ENCODE results near the gene PAEP. TPM values are rescaled to one million over a fixed set of nuclear protein-coding genes. Genes with fewer than 3 reads are reported as not detected.

The PAEP gene
- total RNA-seq, 1 donor from 2014 or later: not detected

DNA sequence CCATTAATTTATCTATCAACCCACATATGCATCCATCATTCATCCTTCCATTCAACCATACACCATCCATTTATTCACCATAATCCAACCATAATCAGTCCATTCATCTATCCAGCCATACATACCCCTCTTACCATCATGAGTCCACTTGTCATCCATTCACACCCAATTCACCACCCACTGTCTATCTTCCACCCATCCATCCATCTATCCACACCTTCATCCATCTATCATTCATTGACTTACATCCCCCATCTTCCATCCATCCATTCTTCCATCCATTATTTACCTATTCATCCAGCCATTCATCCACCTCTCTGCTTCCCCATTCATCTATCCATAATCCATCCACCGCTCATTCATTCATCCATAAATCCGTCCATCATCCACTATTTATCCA, 17.8 kb downstream of the PAEP start:
- no peak for DNase-seq (ENCODE audit: low read depth)

DNA sequence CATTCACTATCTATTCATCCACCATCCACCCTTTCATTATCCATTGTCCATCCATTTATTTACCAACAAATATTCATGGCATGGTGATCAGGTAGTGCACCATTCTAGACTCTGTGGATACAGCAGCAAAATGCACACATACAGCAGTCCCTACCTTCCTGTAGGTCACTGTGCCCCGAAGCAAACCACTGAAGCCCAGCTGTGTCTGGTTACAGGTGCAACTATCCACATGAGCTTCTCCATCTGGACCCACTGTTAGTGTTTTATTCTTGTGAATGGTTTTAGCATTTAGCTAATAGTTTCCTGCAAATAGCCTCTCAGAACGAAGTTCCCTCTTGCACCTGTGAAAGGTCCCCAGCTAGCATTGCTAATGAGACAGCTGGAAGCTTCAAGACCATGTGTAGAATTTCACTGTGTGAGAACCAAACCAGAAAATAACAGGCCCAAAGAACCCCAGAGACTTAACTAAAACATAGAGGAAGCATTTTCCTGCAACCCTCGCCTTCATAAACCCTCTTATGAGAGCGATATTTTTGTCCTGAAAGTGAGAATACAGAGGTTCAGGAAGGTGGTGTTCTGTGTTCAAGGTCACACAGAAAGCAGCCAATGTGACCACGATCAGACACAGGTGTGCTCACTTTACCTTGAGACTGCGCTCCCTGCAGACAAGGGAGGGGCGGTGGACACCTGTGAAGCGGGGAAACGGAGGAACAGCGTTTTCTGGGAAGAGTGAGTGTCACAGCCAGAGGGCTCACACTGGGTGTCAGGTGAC, 18.5 kb downstream of the PAEP start:
- DNase-seq (ENCODE audit: low read depth): no peak

DNA sequence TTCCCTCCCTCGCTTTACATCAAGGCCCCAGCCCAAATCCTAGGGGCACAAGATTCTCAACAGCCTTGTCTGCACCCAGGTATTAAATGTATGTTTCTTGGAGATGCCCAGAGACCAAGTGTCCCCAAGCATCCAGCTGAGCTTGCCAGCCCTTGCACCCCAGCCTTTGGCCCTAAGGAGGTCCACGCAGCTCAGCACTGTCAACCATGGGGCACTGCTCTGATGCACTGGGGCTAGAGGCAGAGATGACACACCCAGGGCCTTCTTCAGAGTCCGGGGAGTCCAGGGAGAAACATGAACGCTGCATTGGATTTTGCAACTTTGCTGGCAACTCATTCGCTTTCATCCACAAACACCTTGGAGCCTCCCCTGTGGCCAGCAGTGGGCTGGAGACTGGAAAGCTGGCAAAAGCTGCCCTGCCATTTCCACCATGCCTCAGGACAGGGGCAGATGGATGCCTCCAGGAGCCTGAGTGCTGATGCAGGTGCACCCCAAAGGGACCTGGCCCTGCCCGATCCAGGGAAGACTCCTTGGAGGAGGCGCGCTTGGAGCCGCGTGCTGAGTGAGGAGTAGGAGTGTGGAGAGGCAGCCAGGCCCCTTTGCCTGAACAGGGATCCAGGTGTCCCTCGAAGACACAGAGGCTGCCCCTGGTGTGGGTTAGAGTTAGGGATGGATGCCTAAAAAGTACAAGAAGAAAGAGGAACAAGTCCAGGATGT, 19.3 kb downstream of the PAEP start:
- DNase-seq (ENCODE audit: low read depth): no peak

DNA sequence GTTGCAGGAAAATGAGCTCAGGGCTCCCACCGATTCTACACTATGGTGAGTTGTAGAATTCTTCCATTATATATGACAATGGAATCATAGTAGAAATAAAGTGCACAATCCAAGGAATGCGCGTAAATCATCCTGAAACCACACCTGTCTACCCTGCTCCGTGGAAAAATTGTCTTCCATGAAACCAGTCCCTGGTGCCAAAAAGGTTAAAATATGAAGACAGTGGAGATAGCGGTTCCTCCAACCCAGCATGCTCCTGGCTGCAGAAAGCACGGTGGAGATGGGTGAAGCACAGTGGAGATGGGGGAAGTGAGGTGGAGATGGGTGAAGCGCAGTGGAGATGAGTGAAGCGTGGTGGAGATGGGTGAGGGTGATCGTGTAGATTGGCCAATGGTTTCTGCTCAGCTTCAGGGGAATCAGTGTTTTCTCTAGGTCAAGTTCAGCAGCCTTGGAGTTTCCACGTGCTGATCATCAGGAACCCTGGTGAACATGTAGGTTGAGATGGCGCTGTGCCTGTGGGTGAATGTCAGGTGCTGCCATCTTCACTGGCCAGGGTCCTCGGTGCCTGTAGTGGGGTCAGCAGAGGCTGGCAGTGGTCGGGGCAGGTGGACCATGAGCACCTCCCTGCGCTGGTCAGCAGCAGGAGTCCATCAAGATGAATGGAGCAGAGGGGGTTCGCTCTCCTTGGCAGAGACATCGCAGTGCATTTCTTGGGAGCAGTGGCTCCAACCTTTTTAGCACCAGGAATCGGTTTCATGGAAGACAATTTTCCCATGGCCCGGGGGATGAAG, 20.3 kb downstream of the PAEP start:
- no peak for DNase-seq (ENCODE audit: low read depth)

DNA sequence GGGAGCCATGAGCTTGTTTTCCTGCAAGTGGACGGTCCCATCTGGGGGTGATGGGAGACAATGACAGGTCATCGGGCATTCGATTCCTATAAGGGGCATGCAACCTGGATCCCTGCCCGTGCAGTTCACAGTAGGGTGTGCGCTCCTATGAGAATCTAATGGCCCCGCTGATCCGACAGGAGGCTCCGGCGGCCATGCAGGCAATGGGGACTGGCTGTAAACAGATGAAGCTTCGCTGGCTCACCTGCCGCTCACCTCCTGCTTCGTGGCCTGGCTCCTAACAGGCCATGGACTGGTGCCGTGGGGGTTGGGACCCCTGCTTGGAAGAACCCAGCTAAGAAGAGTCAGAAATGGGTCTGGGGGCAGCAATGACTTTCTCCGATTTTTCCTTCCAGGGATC, 21.0 kb downstream of the PAEP start:
- DNase-seq (ENCODE audit: low read depth): no peak

GRCh38 chr9:135582966-135583687, 21.6 kb downstream of the PAEP start:
- DNase-seq (ENCODE audit: low read depth): no peak

GRCh38 chr9:135583688-135584011, 22.1 kb downstream of the PAEP start:
- DNase-seq (ENCODE audit: low read depth): no peak

DNA sequence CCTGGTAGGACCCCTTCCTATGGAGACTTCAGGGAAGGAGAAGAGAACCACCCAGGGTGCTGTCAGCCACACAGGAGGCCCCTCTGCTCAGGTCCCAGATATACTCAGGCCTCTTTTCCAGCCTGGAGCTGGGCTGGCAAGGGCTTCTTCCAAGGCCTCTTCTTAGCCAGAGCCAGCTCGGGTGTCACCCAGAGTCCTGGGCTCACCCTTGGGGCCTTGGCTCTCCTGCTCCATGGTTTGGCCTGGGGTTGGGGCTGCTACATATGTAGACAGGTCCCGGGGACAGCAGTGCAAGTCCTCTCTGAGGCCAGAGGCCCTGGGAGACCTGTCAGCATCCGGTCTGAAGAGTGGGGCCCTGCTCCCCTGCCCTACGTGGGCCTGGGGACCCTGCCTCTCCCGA, 22.8 kb downstream of the PAEP start:
- no peak for DNase-seq (ENCODE audit: low read depth)

DNA sequence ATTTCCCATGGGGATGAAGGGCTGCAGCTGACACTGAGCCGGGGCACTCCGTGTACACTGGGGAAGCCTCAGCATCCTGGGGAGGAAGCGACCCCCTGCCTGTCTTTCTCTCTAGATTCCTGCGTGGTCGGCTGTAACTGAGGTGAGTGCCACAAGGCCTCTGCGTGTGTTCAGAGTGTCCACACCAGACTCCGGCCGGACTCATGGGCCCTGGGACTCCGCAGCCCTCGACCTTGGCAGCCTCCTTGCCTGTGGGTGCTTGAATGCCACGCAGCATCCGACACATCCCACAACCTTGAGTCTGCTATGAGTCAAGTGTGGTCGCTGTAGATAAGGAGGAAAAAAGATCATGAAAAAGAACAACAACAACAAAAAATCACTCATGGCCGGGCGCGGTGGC, 23.4 kb downstream of the PAEP start:
- DNase-seq (ENCODE audit: low read depth): no peak

- no peak for DNase-seq (ENCODE audit: low read depth)
Measured at GRCh38 chr9:135586601-135587109, 25.1 kb downstream of the PAEP start.

DNA sequence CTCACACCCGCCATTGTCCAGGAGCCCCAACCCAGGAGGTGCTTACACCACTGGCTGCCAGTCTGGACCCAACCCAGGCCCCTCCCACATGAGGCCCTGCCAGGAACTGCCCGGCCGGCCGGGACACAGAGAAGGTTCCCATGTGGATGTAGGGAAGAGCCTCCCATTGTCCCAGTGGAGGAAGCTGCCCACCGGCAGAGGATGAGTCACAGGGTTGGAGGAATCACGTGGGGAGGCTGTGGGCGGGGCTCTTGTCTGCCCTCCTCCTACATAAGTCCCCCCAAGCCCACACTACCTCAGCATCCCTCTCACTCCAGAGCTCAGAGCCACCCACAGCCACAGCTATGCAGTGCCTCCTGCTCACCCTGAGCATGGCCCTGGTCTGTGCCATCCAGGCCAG, 26.1 kb downstream of the PAEP start:
- no peak for DNase-seq (ENCODE audit: low read depth)

GRCh38 chr9:135588371-135588770, 26.8 kb downstream of the PAEP start:
- no peak for DNase-seq (ENCODE audit: low read depth)

DNA sequence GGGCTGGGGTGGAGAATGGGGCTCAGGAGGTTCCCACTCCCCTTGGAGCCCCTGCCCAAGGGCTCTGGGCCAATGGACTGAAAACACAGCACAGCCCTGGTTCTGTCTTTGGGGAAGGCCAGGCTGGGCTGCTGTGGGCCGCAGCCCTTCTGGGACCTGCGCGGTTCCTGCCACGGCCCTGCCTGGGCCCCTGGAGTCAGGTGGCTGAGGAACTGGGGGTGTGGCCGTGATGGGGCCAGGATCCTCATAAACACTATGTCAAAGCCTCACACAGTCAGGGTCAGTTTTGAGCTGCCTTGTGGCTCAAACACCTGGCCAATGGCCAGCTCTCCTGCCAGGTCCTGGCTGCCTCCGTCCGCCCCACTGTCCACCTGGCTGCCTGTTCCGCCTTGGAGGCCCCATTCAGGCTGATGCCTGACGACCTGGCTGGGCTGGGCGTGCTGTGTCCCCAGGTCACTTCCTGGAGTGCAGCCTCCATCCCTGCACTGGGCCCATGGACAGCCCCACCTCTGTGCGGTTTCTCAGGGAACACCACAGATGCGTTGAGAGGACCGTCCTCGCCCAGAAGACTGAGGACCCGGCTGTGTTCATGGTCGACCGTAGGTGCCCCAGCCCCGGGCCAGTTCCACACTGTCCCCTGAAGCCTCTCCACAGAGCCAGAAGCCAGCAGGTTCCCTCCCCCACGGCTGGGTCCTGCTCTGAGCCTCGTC, 27.5 kb downstream of the PAEP start:
- no peak for DNase-seq (ENCODE audit: low read depth)

DNA sequence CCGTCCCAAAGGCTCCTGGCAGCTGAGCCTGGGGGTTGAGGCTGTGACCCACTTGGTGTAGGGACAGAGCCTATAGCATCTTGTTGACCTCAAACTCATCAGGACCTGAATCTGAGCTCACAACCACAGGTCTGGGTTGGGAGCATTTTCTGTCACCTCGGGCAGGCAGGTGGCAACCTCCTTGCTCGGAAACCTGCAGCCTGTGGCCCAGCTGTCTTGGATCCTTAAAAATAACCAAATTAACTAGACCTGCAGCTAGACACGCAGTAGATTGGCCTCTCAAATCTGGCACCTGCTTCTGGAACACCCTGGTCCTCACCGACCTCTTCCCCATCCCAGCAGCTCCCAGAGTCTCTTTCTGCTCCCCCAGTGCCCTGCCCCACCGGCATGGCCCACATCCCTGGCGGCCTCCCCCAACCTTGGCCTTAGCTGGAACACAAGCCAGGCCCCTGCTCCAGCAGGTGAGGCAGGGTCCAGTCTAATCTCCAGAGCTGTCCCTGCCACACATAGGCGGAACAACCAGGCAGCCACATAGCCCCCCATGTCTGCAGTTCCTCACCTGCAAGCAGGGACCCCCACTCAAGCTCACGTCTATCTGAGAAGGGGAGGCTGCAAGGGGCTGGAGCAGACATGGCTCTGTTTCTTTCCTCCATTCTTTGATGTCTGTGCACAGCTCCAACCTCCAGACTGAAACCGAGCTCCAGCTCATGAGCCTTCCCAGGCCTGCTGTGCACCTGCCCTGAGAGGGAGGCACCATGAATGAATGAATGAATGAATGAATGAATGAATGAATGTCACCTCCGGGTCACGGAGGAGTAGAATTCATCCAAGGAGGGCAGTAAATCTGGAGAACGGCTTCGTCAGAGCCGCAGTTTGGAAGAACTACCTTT, 28.3 kb downstream of the PAEP start:
- no peak for DNase-seq (ENCODE audit: low read depth)

- DNase-seq (ENCODE audit: low read depth): no peak
Measured at GRCh38 chr9:135590486-135591079, 29.0 kb downstream of the PAEP start.

DNA sequence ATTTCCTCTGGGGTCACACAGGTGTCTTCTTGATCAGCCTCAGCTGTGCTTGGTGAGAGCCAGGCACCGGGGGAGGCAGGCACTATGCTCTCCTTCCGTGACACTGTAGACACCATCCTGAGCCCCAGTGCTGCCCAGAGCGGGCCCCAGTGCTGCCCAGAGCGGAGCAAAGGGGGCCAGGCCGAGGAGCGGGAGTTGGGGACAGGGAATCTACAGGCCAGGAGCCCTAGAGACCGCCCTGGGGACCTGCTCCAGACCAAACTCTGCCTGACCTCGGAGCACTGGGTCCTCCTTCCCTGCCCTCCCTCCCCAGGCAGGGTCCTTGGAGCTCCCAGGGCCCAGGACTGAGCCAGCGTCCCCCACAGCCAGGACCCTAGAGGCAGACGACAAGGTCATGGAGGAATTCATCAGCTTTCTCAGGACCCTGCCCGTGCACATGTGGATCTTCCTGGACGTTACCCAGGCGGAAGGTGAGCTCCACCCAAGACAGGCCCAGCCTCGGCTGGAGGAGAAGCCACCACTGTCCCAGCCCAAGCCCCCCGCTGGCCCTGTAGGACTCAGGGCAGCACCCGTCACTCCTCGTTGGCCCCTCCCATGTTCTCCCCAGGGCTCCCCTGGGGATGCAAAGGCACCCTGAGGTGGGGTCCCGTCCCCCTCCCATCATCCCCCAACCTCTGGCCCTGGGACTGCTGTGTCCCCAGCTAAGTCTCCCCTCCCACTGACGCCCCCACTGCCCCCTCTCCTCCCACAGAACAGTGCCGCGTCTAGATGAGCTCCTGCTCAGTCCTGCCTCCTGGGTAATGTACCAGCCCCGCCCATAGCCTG, 30.2 kb downstream of the PAEP start:
- no peak for DNase-seq (ENCODE audit: low read depth)

DNA sequence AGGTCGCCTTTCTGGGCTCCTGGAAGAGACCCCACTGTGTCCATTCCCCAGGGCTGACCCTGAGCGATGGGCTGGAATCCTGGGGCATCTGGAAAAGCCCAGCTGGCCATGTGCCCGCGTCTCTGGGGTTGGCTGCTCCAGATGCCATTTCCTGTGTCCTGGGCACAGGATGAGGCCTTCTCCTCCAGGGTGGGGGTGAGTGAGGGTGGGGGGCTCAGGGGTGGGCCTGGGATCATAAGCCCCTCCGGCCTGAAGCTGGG, 30.7 kb downstream of the PAEP start:
- DNase-seq (ENCODE audit: low read depth): no peak

DNA sequence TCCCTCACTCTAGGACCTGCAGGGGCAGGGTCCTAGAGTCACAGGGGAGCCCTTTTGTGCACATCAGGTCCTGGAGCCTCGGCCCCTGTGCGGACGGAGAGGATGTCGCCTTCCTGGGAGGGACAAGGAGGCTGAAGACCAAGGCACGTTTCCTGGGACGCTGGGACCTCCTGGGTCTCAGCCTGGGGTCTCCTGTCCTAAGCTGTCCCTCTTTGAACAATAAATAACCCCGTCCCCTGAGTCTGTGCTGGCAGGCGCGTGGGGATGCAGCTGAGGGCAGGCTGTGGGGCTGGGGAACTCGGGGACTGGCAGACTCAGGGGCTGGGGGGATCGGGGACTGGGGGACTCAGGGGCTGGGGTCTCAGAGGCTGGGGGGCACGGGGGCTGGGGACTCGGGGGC, 31.1 kb downstream of the PAEP start:
- DNase-seq (ENCODE audit: low read depth): no peak

DNA sequence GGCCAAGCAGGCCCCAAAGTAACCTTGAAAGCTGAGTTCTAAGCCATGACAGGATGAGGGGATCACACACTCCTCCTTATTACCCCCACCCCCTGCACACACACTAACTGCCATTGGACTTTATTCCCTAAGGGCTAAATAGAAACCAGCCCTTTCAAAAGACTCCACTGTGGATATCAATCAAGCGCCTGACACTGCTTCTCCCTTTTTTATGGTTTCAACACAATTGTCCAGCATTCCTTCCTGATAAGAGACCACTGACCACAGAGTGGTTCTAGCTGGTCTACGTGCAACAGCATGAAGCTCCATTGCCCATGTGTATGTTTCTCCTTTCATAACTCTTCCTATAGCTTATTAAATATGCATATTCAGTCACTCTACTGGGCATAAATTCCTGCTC, 34.7 kb downstream of the PAEP start:
- DNase-seq (ENCODE audit: low read depth): no peak

Measured in renal cortical epithelial cell (primary cell).